Measurements from ENCODE around the gene UBE3B.

UBE3B gene

DNA sequence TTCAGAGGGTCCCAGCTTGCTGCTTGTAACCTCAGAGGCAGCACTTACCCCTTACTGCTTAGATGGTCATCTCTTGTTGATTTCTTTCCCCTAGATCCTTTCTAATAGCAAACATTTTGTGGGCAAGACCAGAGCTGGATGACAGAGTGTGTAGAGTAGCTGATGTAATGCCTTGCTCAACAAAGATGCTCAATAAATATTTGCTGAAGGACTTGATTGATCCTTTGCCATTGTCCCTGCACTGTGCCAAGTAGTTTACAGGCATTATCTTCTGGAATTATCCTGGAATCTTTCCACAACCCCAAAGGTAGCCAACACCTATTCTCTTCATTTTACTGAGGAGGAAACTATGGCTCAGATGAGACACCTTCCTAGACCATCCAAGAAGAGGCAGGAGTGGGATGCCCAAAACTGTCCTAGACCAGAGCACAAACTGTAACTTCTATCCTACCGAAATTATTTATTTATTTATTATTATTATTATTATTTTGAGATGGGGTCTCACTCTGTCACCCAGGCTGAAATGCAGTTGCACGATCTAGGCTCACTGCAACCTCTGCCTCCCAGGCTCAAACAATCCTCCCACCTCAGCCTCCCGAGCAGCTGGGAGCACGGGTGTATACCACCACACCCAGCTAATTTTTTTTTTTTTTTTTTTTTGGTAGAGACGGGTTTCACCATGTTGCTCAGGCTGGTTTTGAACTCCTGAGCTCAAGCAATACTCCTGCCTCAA, 94.5 kb downstream of the UBE3B start:
- H3K27ac Mint-ChIP-seq = no peak overlapping the region
- ATAC-seq (no peak), DNase-seq (no peak)
- no peaks in the 10 kb centered on the region for H3K9me3 Mint-ChIP-seq
- peak overlapping the region in 1 of 2 donors; percentile 91 for H3K4me3 Mint-ChIP-seq
- no peaks in the 10 kb centered on the region for H3K27me3 Mint-ChIP-seq
- peaks cover 34% of the 10 kb centered on the region for H3K4me1 Mint-ChIP-seq

DNA sequence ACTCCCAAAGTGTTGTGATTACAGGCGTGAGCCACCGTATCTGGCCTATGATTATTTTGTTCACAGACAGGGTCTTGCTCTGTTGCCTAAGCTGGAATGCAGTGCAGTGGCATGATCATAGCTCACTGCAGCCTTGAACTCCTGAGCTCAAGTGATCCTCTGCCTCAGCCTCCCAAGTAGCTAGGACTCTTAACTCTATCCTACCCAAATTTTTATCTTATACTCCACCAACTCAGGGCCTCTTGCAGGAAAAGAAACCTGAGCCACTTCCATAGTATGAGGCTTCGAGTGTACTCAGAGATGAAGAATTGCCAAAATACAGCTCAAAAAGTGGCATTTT, 95.0 kb downstream of the UBE3B start:
- Mint-ChIP-seq H3K27me3 (no peaks in the 10 kb centered on the region), H3K27ac (peak overlapping the region; percentile 63 to 95), H3K4me1 (peaks cover 34% of the 10 kb centered on the region), H3K9me3 (no peaks in the 10 kb centered on the region), H3K4me3 (peak overlapping the region; percentile 89 to 91)
- no peak for ATAC-seq
- DNase-seq = no peak

DNA sequence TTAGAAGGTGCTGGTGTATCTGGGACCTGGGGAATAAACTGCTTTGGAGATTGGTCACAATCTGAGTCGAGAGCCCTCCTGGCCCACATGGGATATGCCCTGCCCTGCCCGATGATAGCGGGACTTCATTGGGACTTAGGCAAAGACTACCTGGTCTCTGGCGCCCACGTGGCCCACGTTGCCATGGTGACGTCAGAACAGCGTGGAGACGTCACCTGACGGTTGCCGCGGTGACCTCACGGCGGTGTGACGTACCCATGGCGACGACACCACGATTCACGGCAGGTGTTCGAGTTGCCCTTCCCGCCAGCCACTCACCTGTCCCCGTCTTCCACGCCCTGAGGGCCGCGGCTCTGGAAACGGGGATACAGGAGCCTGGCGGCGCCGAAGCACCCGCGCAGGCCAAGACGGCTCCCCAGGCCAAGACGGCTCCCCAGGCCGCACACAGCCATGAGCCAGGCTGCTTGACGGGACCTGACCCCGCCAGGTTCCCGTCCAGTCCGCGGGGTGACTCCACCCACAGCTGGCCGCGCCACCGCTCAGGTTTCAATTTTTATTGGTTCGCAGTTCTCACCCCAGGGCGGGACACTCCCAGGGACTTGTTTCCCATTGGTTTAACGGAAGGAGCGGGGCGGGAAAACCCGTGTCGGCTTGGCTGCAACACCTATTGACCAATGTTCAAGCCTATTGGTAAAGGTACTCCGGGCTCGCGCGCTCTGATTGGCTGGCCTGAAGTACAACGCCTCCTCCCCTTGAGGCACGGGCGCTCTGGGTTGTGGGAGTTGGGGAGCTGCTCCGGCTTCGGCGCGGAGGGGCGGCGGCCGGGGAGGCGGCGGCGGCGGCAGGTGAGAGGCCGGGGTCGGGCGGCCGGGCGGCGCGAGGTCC, 95.8 kb downstream of the UBE3B start, which contains the start of the genes MMAB and MVK:
MMAB (minus strand) TSS at position 476 of the 885 bp plus-strand sequence; CDS start at position 452, 24 bp downstream.
MVK (plus strand) TSS at position 766 of the 885 bp plus-strand sequence. CDS start 1,029 bp downstream, outside the sequence.
- Mint-ChIP-seq H3K27me3 (no peaks in the 10 kb centered on the region), H3K27ac (peak within 1 kb of the TSS; percentile 95 to 98), H3K4me3 (peak within 1 kb of the TSS; percentile 89 to 91), H3K4me1 (peaks cover 34% of the 10 kb centered on the region), H3K9me3 (no peaks in the 10 kb centered on the region)
- peak; percentile 96 for ATAC-seq
- DNase-seq = peak; percentile 97 to 100

DNA sequence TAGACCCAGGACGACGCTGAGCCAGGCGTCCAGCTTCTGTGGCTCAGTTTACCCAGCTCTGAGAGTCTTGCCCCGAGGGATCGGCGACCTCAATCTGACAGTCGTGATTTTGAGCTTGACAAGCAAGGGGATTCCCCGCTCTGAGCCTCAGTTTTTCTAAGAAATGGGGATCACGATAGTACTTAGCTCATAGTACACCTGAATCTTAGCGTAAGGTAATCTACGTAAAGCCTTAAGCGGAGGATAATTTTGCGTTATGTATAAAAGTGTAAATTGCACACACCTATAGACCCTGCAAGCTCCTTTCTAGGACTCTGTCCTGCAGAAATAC, 96.4 kb downstream of the UBE3B start:
- Mint-ChIP-seq H3K4me3 (peak overlapping the region; percentile 89 to 91), H3K27me3 (no peaks in the 10 kb centered on the region), H3K27ac (no peak overlapping the region), H3K4me1 (peaks cover 34% of the 10 kb centered on the region), H3K9me3 (no peaks in the 10 kb centered on the region)
- no peak for DNase-seq
- ATAC-seq = peak; percentile 8

DNA sequence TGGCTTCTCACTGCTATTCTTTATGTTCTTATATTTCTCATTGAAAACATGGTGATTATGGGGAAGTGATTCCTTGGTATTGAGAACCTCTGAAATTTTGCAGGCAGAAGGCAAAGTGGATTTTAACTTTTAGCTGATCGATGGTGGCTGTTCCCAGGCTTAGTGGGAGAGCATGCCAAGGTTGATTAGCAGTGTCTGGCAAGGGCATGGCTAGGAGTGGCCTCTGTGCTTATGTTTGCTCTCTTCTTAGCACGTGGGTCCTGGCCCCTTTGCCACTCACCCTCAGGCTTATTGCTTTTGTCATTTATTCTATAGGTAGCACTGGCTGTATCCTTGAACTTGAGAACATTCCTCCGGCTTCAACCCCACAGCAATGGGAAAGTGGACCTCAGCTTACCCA, 98.2 kb downstream of the UBE3B start:
- H3K27me3 Mint-ChIP-seq = no peaks in the 10 kb centered on the region
- no peak overlapping the region for H3K4me3 Mint-ChIP-seq
- no peak overlapping the region for H3K27ac Mint-ChIP-seq
- ATAC-seq (no peak), DNase-seq (no peak)
- peaks cover 34% of the 10 kb centered on the region for H3K4me1 Mint-ChIP-seq
- H3K9me3 Mint-ChIP-seq = no peaks in the 10 kb centered on the region

DNA sequence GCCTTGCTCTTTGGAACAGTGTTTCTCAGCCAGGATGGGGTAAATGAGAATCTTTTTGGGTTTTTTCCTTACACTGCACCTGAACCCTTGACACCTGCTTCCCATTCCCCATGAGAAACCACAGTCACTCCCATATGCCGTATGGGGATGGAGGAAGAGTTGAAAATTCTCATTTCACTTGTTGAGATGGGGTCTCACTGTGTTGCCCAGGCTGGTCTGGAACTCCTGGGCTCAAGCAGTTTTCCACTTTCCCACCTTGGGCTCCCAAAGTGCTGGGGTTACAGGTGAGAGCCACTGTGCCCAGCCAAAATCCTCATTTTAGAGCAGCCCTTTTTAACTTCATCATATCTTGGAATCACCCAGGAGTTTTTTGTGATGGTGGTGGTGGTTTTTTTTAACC, 99.9 kb downstream of the UBE3B start:
- Mint-ChIP-seq H3K4me3 (no peak overlapping the region), H3K27me3 (no peaks in the 10 kb centered on the region)
- no peak for DNase-seq

DNA sequence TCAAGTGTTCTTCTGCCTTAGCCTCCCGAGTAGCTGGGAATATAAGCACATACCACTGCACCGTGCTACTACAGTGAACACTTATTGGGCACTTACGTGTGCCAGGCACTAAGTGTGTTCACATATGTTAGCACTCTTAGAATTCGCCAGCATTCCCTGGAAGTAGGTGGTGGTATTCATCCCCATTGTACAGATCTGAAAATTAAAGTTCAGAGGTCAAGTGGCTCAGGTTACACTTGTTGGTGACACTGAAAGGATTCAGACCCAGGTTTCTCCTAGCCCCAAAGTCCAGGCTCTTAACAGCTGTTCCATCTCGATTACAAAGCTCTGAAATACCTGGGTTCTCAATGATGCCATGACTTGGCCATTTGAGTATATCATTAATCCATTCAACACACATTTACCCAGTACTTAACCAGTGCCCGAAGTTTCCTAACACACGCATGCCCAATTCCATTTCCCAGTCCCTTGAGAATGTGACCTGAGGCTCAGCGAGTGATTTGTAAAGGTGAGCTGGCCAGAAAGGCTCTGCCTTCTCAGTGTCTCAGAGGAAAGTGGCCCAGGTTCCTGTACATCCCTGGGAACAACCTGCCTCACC, 101.0 kb downstream of the UBE3B start:
- Mint-ChIP-seq H3K9me3 (no peaks in the 10 kb centered on the region), H3K27me3 (no peaks in the 10 kb centered on the region), H3K4me1 (peaks cover 12% of the 10 kb centered on the region), H3K27ac (peak overlapping the region in 1 of 2 donors; percentile 78), H3K4me3 (no peak overlapping the region)
- DNase-seq (no peak), ATAC-seq (no peak)

More for the DNA sequence above, 99.9 kb downstream of the UBE3B start:
- no peak overlapping the region for H3K27ac Mint-ChIP-seq
- no peak for ATAC-seq
- H3K9me3 Mint-ChIP-seq = no peaks in the 10 kb centered on the region
- peaks cover 23% of the 10 kb centered on the region for H3K4me1 Mint-ChIP-seq

DNA sequence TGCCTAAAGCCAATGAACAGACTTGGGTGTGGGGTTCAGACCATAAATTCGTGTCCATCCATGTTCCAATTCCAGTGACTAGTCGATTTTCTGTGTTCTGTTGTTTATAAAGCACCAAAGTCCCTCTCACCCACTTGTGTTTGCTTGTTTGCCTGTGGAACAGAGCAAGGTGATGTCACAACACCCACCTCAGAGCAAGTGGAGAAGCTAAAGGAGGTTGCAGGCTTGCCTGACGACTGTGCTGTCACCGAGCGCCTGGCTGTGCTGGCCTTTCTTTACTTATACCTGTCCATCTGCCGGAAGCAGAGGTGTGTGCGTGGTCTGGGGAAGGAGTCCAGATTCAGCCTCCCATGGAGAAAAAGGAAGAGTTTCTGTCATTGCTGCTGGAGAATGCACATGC, 102.2 kb downstream of the UBE3B start:
- no peak overlapping the region for H3K4me3 Mint-ChIP-seq
- no peak for ATAC-seq
- H3K4me1 Mint-ChIP-seq = peaks cover 6% of the 10 kb centered on the region
- H3K9me3 Mint-ChIP-seq = no peaks in the 10 kb centered on the region
- no peak for DNase-seq
- H3K27ac Mint-ChIP-seq = no peak overlapping the region
- H3K27me3 Mint-ChIP-seq = no peaks in the 10 kb centered on the region

DNA sequence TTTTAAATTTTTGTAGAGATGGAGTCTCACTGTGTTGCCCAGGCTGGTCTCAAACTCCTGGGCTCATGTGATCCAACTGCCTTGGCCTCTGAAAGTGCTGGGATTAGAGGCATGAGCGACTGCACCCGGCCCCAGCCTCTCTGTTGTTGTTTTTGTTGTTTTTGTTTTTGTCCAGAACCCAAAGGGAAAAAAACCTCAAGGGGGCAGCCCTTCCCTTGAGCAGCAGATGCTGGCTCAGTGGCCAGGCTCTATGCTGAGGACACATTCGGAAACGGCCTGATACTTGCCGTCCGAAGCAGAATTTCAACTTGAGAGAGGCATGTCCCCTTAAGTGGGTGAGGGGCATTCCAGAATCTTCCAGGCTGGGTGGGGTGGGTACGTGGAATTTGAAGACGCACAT, 102.8 kb downstream of the UBE3B start:
- Mint-ChIP-seq H3K27me3 (no peaks in the 10 kb centered on the region), H3K4me1 (no peaks in the 10 kb centered on the region), H3K9me3 (no peaks in the 10 kb centered on the region), H3K4me3 (no peak overlapping the region), H3K27ac (no peak overlapping the region)
- no peak for ATAC-seq
- no peak for DNase-seq

DNA sequence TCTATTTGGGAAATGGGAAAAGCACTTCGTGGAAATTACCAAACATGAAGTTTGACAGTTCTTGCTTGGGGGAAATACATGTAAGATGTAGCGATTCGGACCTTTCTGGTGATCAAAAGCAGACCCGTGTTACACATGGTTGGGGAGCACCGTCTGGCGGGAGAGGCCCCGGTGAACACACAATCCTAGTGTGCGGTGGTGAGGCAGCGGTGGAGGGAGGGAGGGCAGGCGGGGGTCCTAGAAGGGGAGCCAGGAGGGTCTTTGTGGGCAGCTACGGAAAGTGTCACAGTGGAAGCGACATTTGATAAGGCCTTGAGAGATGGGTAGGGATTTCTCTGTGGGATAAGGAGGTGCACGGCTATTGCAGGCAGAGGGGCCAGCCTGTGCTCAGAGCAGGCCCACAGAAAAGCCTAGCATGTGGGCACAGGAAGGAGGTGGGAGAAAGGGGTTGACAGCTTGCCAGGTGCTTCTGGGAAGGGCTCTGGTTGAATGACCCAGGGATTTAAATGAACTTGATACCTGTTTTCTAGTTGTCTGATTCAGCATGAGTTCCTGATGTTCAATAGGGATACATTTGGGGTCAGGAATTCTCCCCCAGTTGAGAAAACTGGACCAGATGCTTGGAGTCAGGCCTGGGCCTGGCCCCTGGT, 103.4 kb downstream of the UBE3B start:
- ATAC-seq (no peak), DNase-seq (no peak)
- peak overlapping the region in 1 of 2 donors; percentile 42 for H3K27ac Mint-ChIP-seq
- H3K4me1 Mint-ChIP-seq = no peaks in the 10 kb centered on the region
- no peaks in the 10 kb centered on the region for H3K27me3 Mint-ChIP-seq
- no peak overlapping the region for H3K4me3 Mint-ChIP-seq
- H3K9me3 Mint-ChIP-seq = no peaks in the 10 kb centered on the region

DNA sequence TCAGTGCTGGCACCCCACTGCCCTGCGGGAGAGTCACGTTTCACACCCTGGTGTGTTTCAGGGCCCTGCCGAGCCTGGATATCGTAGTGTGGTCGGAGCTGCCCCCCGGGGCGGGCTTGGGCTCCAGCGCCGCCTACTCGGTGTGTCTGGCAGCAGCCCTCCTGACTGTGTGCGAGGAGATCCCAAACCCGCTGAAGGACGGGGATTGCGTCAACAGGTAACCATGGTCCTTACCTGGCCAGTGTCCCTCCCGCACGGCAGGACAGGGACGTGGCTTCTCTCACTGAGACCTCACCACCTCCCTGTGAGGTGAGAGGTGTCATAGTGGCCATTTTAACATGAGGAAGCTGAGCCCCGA, 103.9 kb downstream of the UBE3B start:
- no peak for DNase-seq
- Mint-ChIP-seq H3K27ac (no peak overlapping the region), H3K9me3 (no peaks in the 10 kb centered on the region), H3K27me3 (no peaks in the 10 kb centered on the region), H3K4me3 (no peak overlapping the region), H3K4me1 (no peaks in the 10 kb centered on the region)
- ATAC-seq = no peak

DNA sequence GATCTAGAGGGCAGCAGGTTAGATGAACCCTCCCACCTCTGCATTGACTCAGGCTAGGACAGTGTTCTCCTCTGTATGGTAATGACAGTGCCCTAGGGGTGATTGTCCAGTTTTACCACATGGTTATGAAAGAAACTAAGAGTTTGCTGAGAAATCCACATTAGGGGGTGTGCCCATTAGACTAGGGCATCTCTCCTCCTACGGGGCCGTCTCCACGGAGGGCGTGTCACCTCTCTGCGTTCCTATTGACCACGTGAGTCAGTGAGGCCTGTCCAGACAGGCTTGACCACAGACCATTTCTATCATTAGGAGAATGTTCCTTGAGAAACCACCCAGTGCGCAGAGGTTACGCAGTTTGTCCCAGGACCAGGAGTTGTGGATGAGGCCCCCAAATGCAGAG, 104.4 kb downstream of the UBE3B start:
- Mint-ChIP-seq H3K4me3 (no peak overlapping the region), H3K9me3 (no peaks in the 10 kb centered on the region), H3K27me3 (no peaks in the 10 kb centered on the region), H3K27ac (no peak overlapping the region), H3K4me1 (no peaks in the 10 kb centered on the region)
- ATAC-seq (no peak), DNase-seq (no peak)

DNA sequence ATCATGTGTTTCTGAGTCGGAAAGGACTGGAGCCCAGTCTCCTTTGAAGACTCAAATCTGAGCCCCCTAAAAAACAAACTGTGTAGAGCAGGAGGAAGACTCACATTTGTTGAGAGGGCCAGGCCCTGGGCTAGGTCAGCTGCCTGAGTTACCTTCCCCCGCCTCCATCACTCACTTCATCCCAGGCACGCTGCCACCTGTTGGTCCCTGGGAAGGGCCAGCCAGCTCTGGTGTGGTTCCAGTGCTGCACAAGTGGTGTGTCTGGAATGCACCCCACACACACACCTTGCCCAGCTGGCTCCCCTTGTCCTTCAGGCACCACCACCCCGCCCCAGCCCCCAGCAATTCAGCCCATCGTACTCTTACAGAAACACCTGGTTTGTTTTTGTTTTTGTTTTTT, 105.2 kb downstream of the UBE3B start:
- Mint-ChIP-seq H3K4me1 (no peaks in the 10 kb centered on the region), H3K27ac (no peak overlapping the region), H3K27me3 (no peaks in the 10 kb centered on the region), H3K9me3 (no peaks in the 10 kb centered on the region), H3K4me3 (no peak overlapping the region)
- no peak for ATAC-seq
- no peak for DNase-seq

DNA sequence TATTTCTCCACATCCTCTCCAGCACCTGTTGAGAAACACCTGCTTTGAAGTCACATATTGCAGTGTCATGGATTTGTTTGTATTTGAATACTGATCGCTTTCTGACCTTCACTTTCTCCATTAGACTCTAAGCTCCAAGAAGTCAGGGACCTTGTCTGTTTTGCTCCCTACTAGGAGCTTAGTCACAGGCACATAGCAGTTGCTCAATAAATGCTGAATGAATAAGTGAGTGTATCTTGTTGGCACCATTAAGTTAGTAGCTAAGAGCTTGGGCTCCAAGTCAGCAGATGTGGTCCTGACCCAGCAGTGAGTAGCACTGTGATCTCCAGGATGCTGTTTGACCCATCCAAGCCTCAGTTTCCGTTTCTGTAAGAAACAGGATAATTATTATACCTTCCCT, 106.3 kb downstream of the UBE3B start:
- no peaks in the 10 kb centered on the region for H3K9me3 Mint-ChIP-seq
- no peaks in the 10 kb centered on the region for H3K4me1 Mint-ChIP-seq
- ATAC-seq (no peak), DNase-seq (no peak)
- H3K27me3 Mint-ChIP-seq = no peaks in the 10 kb centered on the region
- H3K27ac Mint-ChIP-seq = no peak overlapping the region
- H3K4me3 Mint-ChIP-seq = no peak overlapping the region

All from stimulated activated naive CD8-positive, alpha-beta T cell treated with anti-CD3 and anti-CD28 coated beads, Interleukin-15, amount 100 ng/mL, for 72 hours (primary cell).